K562 (cell line): ENCODE results near the gene CD47. TPM values are rescaled to one million over a fixed set of nuclear protein-coding genes. Genes with fewer than 3 reads are reported as not detected.

ENCODE experiments used
- ATAC-seq: fragments of 200-7000 bp; cut with Tn5 transposase; 3 replicates; pipeline ENCODE4 v1.9.1; 2020; ENCODE audit warnings: moderate library complexity
- BruUV-seq: library from RNA; stranded (reverse); fragments of 400-500 nt; replicated peaks from 2 replicates; lab custom pipeline; 2021; lab: Mats Ljungman, UMichigan
- CTCF ChIA-PET: fragments of 300-600 bp; formaldehyde crosslinking; extraction: SDS; loops from one replicate; lab custom pipeline; 2021; ENCODE audit warnings: low intra/inter-chr PET ratio; lab: Yijun Ruan, JAX
- POLR2A ChIA-PET: fragments of 300-600, 350-650 bp; sonication (Branson Sonifier 250); formaldehyde crosslinking; extraction: SDS; loops from one replicate; lab custom pipeline; 2021; ENCODE audit warnings: antibody characterized with exemption, inconsistent platforms; lab: Yijun Ruan, JAX
- DNase-seq, 4 experiments: peaks; one replicate each; pipeline versions ENCODE4 v3.0.0 to v3.0.0-alpha.2; 2011 to 2018; ENCODE audit warnings: low spot score in 3 of 4, mixed read lengths in 3 of 4; ENCODE audit errors: extremely low read depth in 1 of 4
- FAIRE-seq: peaks from 2 replicates; lab custom pipeline; 2011; peaks lifted over from hg19 to GRCh38; lab: Jason Lieb, UNC
- H2AFZ ChIP-seq: 2 replicates; pipeline ENCODE4 v1.6.0; 2011; ENCODE audit warnings: low read depth, low read length, control low read depth, inconsistent platforms
- H3K27ac ChIP-seq: fragments of 200-600 bp; 3 replicates; pipeline ENCODE4 v1.8.0; 2011; ENCODE audit warnings: low read depth, mild to moderate bottlenecking, control low read depth, inconsistent platforms, low read length, moderate library complexity, mixed read lengths; ENCODE audit errors: extremely low read depth
- H3K27me3 ChIP-seq, 2 experiments: fragments of 300-600 bp in 1 of 2; 2 replicates in 1 of 2; 3 replicates in 1 of 2; pipeline versions ENCODE4 v1.6.0 to v1.8.0; 2011; ENCODE audit warnings: inconsistent platforms in 2 of 2, low read length in 2 of 2, mild to moderate bottlenecking in 1 of 2, mixed read lengths in 1 of 2, moderate library complexity in 1 of 2; ENCODE audit not compliant: control insufficient read depth in 2 of 2, insufficient read depth in 2 of 2
- H3K36me3 ChIP-seq: fragments of 300-600 bp; 3 replicates; pipeline ENCODE4 v1.8.0; 2011; ENCODE audit warnings: mild to moderate bottlenecking, low read length, inconsistent platforms; ENCODE audit not compliant: control insufficient read depth, insufficient read depth
- H3K4me1 ChIP-seq, 2 experiments: fragments of 200-600 bp in 1 of 2; replicated peaks in 1 of 2; 2 replicates in 1 of 2; 3 replicates in 1 of 2; pipeline versions ENCODE4 v1.5.1 to v1.8.0; 2011; ENCODE audit warnings: inconsistent platforms in 2 of 2, low read length in 2 of 2, mild to moderate bottlenecking in 1 of 2, mixed read lengths in 1 of 2, moderate library complexity in 1 of 2; ENCODE audit not compliant: control insufficient read depth in 2 of 2, insufficient read depth in 2 of 2
- H3K4me2 ChIP-seq: 2 replicates; pipeline ENCODE4 v1.6.1; 2011; ENCODE audit warnings: low read length, control low read depth, inconsistent platforms, mixed read lengths; ENCODE audit not compliant: insufficient read depth
- H3K4me3 ChIP-seq: fragments of 200-600 bp; sonication (generic), shearing (Covaris generic); 2 replicates; pipeline ENCODE4 v1.5.1; 2016; ENCODE audit warnings: control low read depth, inconsistent platforms
- H3K79me2 ChIP-seq: fragments of 200-600 bp; 3 replicates; pipeline ENCODE4 v1.8.0; 2011; ENCODE audit warnings: low read length, inconsistent platforms; ENCODE audit not compliant: control insufficient read depth, insufficient read depth
- H3K9ac ChIP-seq, 2 experiments: 2 replicates each; pipeline versions ENCODE4 v1.6.0 to v1.6.1; 2011; ENCODE audit warnings: low read depth in 2 of 2, low read length in 2 of 2, control low read depth in 1 of 2, inconsistent platforms in 1 of 2, mild to moderate bottlenecking in 1 of 2, mixed read lengths in 1 of 2; ENCODE audit not compliant: insufficient read depth in 1 of 2
- H3K9me1 ChIP-seq: one replicate; pipeline ENCODE4 v1.6.0; 2011; ENCODE audit warnings: inconsistent platforms, mild to moderate bottlenecking, low read length, moderate library complexity; ENCODE audit not compliant: control insufficient read depth, insufficient read depth
- H3K9me3 ChIP-seq: replicated peaks from 2 replicates; pipeline ENCODE4 v1.5.1; 2011; ENCODE audit warnings: low read depth, low read length, inconsistent platforms; ENCODE audit not compliant: control insufficient read depth, insufficient read depth
- H4K20me1 ChIP-seq: replicated peaks from 2 replicates; pipeline ENCODE4 v1.6.1; 2011; ENCODE audit warnings: low read length, inconsistent platforms, mixed read lengths; ENCODE audit not compliant: control insufficient read depth, insufficient read depth
- HDGF ChIP-seq: fragments of 450-650 bp; IDR thresholded peaks from 2 replicates; pipeline ENCODE4 v1.6.1; 2016
- KDM4B ChIP-seq, 2 experiments: fragments of 450-650 bp in 1 of 2; sonication (generic) in 1 of 2; IDR thresholded peaks; 2 replicates each; pipeline ENCODE4 v1.6.1; 2016 to 2017; ENCODE audit warnings: borderline replicate concordance in 2 of 2, antibody characterized with exemption in 1 of 2, low read depth in 1 of 2, mild to moderate bottlenecking in 1 of 2
- SMARCE1 ChIP-seq: fragments of 450-650 bp; IDR thresholded peaks from 2 replicates; pipeline ENCODE4 v1.7.1; 2016; ENCODE audit warnings: mild to moderate bottlenecking
- SRSF9 ChIP-seq: fragments of 200-400 bp; formaldehyde crosslinking; IDR thresholded peaks from 2 replicates; pipeline ENCODE4 v1.6.1; 2017; ENCODE audit warnings: low read depth, low read length, borderline replicate concordance
- YBX1 ChIP-seq: fragments of 450-650 bp; IDR thresholded peaks from 2 replicates; pipeline ENCODE4 v1.7.1; 2016; ENCODE audit warnings: mild to moderate bottlenecking
- ZNF639 ChIP-seq, 2 experiments: fragments of 200-800 bp in 1 of 2; sonication (Bioruptor generic) in 1 of 2; sonication (generic) in 1 of 2; formaldehyde crosslinking in 1 of 2; IDR thresholded peaks in 1 of 2; conservative IDR thresholded peaks in 1 of 2; 2 replicates each; pipeline versions ENCODE4 v1.5.0 to v1.6.1; 2016 to 2020; ENCODE audit warnings: missing compliant biosample characterization in 1 of 2, missing genetic modification characterization in 1 of 2, missing genetic modification reagents in 1 of 2
- WGBS: fragments of 100-300 bp; shearing (Covaris generic); methylation state at CpG from one replicate; pipeline ENCODE4 v1.1.6; 2016; ENCODE audit warnings: low coverage, mixed read lengths; ENCODE audit not compliant: insufficient coverage; ENCODE audit errors: missing lambda C conversion rate; 5-methylcytosine and 5-hydroxymethylcytosine counted together
- in situ Hi-C: fragments of 300-500 bp; cut with MboI; formaldehyde crosslinking; loops from 4 replicates; pipeline ENCODE4 v1.15.0; 2018; ENCODE audit warnings: inconsistent platforms, mixed read lengths
- intact Hi-C: fragments of 100-400 bp; cut with micrococcal nuclease; formaldehyde crosslinking; loops from 2 replicates; pipeline ENCODE4 v1.14.2; 2022
- polyA plus RNA-seq, 8 experiments: library from polyadenylated mRNA; depleted of rRNA in 4 of 8; stranded (reverse) in 5 of 8; unstranded in 3 of 8; fragments of >200 nt; fragmentation: Nextera tagmentation in 2 of 8; fragmentation: Illumina TruSeq in 1 of 8; extraction: Ambion mirVana in 2 of 8; extraction: Trizol in 1 of 8; gene quantifications; 2 replicates each; pipeline versions ENCODE4 v1.2.1 to v1.2.3, GENCODE V29; 2011 to 2014; ENCODE audit warnings: inconsistent platforms in 1 of 8, missing spikeins in 1 of 8
- total RNA-seq, 7 experiments: library from RNA; depleted of rRNA in 6 of 7; stranded (reverse); fragments of >200 nt in 6 of 7; fragmentation: Illumina TruSeq in 2 of 7; extraction: Trizol in 2 of 7; gene quantifications; 2 replicates each; pipeline versions ENCODE4 v1.2.1 to v1.2.3, GENCODE V29; 2011 to 2021; ENCODE audit warnings: low replicate concordance in 1 of 7

CD47 gene
- total and polyA plus RNA-seq, 9 of the 15 experiments (the other 6 are each of a cell fraction or from before 2014, with no cell fraction given): 10.2 to 62.6 (median 36.3) TPM

GRCh38 chr3:108012304-108012703, 78.5 kb downstream of the CD47 start:
- no peak for TF ChIP-seq SRSF9
- TF ChIP-seq KDM4B (IDR thresholded peaks at IDR 0.05; ENCODE audit: borderline replicate concordance in 2 of 2, low read depth in 1 of 2): no peak
- TF ChIP-seq SMARCE1: no peak
- TF ChIP-seq ZNF639 (CRISPR knock-in tag; conservative IDR thresholded peaks at IDR 0.05 in 1 of 2, IDR thresholded peaks at IDR 0.05 in 1 of 2): no peak
- TF ChIP-seq YBX1: no peak
- TF ChIP-seq HDGF: no peak
- Histone ChIP-seq H4K20me1 (no peaks in the 10 kb centered on the region), H3K4me2 (no peak overlapping the region), H3K27ac (no peak overlapping the region), H3K9me3 (no peaks in the 10 kb centered on the region), H3K4me3 (no peak overlapping the region), H3K27me3 (peaks cover 9 to 36% of the 10 kb centered on the region in 2 experiments; a peak in 3 of 5 replicates), H3K9ac (no peak overlapping the region), H3K9me1 (no peaks in the 10 kb centered on the region), H3K36me3 (no peaks in the 10 kb centered on the region), H2AFZ (no peak overlapping the region), H3K4me1 (no peaks in the 10 kb centered on the region), H3K79me2 (no peaks in the 10 kb centered on the region)
- no peak for DNase-seq
- no TSS peak for BruUV-seq
- ChIA-PET CTCF (no interaction called here), POLR2A (no interaction called here)
- ATAC-seq: no peak
- in situ Hi-C loops: no loop called here
- 2% methylated on average over 8 of the region's 8 CpGs for WGBS
- intact Hi-C loops: no loop called here
- no peak for FAIRE-seq
